ENCODE data around the gene PLPPR1. TPM values are rescaled to one million over a fixed set of nuclear protein-coding genes. Genes with fewer than 3 reads are reported as not detected.
"Not testable (repeated sequence)": the region's sequence is repeated elsewhere in the genome, so short reads cannot be mapped to it uniquely, and the experiment has no call there.

Gene PLPPR1
- not detected for total RNA-seq

- no peak for DNase-seq
Measured at GRCh38 chr9:101028346-101029314, at the start of gene PLPPR1. Gene PLPPR1 (plus strand): TSS chr9:101028727.

- no peak for DNase-seq
Measured at GRCh38 chr9:100989731-100990130, 38.8 kb upstream of the PLPPR1 start.

- no peak for DNase-seq
Measured at GRCh38 chr9:100990605-100991381, 37.7 kb upstream of the PLPPR1 start.

- no peak for DNase-seq
Measured at GRCh38 chr9:100992632-100993031, 35.9 kb upstream of the PLPPR1 start.

GRCh38 chr9:100999906-101000544 lies 28.5 kb upstream of the PLPPR1 start:
- DNase-seq, result no peak

GRCh38 chr9:101005246-101005645 lies 23.3 kb upstream of the PLPPR1 start:
- no peak for DNase-seq

- no peak for DNase-seq
Measured at GRCh38 chr9:101014566-101014965, 14.0 kb upstream of the PLPPR1 start.

- DNase-seq, result no peak
Measured at GRCh38 chr9:101018467-101018866, 10.1 kb upstream of the PLPPR1 start.

GRCh38 chr9:101022704-101023103 lies 5.8 kb upstream of the PLPPR1 start:
- no peak for DNase-seq

GRCh38 chr9:101025940-101026339 lies 2.6 kb upstream of the PLPPR1 start:
- no peak for DNase-seq

GRCh38 chr9:101026824-101027223 lies 1.7 kb upstream of the PLPPR1 start:
- DNase-seq, result no peak

- no peak for DNase-seq
Measured at GRCh38 chr9:101027236-101027635, 1.3 kb upstream of the PLPPR1 start.

- DNase-seq, result no peak
Measured at GRCh38 chr9:101027733-101028345, 688 bp upstream of the PLPPR1 start.

- DNase-seq, result no peak
Measured at GRCh38 chr9:101029315-101030085, 973 bp downstream of the PLPPR1 start.

- no peak for DNase-seq
Measured at GRCh38 chr9:101030086-101030391, 1.5 kb downstream of the PLPPR1 start.

GRCh38 chr9:101032426-101032825 lies 3.9 kb downstream of the PLPPR1 start:
- DNase-seq, result no peak

- DNase-seq, result no peak
Measured at GRCh38 chr9:101034222-101034621, 5.7 kb downstream of the PLPPR1 start.

- DNase-seq, result no peak
Measured at GRCh38 chr9:101035098-101035497, 6.6 kb downstream of the PLPPR1 start.

GRCh38 chr9:101037430-101037829 lies 8.9 kb downstream of the PLPPR1 start:
- DNase-seq, result no peak

GRCh38 chr9:101038488-101038887 lies 10.0 kb downstream of the PLPPR1 start:
- DNase-seq, result no peak

GRCh38 chr9:101039581-101039980 lies 11.1 kb downstream of the PLPPR1 start:
- DNase-seq, result not testable (repeated sequence)

GRCh38 chr9:101047848-101048397 lies 19.4 kb downstream of the PLPPR1 start:
- no peak for DNase-seq

Measured in effector CD4-positive, alpha-beta T cell (primary cell).